Activated CD4-positive, alpha-beta T cell treated with anti-CD3 and anti-CD28 coated beads, Interleukin-2, amount 50 U/mL, for 4 hours (primary cell): Measurements from ENCODE around the gene UCMA.

Experiments
- DNase-seq, 2 experiments: peaks; one replicate each; pipeline ENCODE4 v3.0.0-alpha.2; 2020

UCMA gene

DNA sequence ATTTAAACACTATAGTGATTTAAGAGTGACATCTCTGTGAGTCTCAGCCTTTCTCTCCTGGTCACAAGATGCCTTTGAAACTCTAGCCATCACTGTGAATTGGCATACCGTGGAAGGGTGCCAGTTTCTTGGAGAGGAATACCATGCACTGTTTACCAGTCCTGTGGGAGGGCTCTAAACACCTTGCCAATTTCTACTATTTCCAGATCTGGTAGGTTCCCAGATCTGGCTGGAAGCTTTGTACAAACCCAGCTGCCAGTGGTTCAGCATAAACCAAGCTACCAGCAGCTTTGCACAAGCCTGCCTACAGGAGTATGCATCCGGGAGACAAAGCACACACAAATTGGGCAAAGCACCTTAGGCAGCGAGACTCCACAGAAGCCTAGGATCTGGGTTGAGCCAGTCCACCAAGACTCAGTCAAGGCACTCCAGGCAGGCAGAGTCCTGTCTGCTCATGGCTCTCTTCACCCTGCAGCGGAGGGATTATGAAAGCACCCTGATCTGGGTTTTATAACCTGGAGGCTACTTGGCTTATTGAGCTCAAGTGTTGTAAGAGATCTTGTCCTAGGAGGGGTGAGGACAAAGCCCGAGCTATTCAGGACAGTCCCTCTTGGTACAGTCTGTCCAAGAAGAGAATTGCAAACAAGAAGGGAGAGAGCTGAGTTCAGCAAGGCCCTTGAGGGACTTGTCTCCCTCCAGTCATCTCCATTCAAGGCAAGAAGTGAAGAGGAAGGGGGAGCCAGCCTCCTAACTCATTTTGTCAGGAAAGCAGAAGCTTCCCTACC is 49.3 kb downstream of the UCMA start:
- DNase-seq = no peak

DNA sequence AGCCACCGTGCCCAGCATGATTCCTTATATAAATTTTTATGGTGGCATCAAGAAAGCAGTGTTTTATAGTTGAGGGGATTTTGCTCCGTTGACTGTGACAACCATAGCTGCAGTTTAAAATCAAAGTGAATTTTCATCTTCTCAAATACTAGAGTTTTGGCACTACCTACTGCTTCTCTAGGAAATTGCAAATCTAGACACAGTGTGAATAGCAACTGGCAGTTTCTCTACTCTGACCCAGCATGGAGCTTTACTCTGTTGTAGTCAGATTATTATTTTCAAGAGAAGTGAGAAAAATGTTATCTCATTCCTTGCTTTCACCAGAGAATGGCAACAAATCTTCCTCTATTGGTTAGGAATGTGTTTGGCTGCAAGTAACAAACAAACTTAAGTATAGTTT is 49.9 kb downstream of the UCMA start:
- DNase-seq = no peak

DNA sequence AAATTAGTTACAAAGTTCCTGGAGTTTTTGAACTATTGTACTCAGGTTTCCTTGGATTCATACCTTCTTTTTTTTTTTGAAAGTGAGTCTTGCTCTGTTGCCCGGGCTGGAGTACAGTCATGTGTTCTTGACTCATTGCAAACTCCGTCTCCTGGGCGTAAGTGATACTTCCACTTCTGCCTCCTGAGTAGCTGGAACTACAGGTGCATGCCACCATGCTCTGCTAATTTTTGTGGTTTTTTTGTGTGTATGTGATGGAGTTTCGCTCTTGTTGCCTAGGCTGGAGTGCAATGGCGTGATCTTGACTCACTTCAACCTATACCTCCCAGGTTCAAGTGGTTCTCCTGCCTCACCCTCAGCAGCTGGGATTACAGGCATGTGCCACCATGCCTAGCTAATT is 50.5 kb downstream of the UCMA start:
- DNase-seq = no peak

DNA sequence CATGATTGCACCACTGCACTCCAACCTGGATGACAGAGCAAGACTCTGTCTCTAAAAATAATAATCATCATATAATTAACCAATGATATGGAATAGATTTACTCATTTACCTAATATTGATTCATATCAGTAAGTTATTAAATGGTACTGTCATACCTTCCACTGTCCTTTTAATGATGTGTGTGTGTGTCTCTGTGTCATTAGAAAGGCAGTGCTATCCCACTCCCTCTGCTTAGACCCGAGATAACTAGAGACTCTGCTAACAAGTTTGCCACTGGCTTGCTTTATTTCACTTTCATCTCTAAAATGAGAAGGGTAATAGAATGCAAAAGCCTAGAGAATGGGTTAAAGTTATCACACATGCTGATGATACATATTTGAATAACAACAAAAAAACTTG is 51.8 kb downstream of the UCMA start:
- no peak for DNase-seq

DNA sequence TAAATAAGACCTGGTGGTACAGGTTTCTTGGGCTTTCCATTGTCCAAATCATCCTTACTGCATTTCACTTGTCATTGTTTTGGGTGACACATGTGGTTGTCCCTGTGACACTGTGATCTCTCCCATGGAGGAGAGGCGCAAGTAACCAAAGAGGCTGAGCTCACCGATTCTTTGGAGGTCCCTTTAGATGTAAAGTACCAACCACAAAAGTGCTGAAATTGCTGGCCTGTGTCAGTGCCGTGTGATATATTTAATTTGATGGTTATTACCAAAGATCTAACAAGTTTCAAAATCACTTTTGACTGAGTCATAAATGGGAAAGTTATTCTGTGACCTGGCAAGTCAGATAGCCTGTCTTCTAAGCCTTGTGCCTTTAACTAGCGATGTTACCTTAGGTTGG is 53.4 kb downstream of the UCMA start:
- DNase-seq = no peak

DNA sequence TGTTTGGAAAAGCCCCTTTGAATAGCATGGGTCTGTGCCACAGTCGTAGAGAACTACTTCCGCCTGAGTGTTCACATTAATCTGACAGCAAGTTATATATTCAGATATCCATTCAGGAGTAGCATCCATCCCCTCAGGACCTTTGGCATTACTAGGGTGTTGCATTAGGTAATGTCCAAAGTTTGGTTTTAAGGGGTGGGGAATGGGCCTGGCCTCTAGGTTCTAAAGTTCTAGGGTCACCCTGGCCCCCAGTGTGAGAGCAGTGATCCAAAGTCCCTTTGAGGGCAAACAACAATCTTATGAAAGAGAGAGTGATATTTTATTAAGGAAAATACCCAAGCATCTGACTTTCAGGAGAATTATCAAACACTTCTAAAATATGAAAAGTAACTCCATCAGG is 60.6 kb downstream of the UCMA start:
- DNase-seq = no peak
